ENCODE data around the gene ADAMTS13. TPM values are rescaled to one million over a fixed set of nuclear protein-coding genes. Genes with fewer than 3 reads are reported as not detected.

ADAMTS13 gene
- total and polyA plus RNA-seq, 9 of the 15 experiments (the other 6 are each of a cell fraction or from before 2014, with no cell fraction given) = 0.03 to 0.20 (median 0.04) TPM; not detected in 4

DNA sequence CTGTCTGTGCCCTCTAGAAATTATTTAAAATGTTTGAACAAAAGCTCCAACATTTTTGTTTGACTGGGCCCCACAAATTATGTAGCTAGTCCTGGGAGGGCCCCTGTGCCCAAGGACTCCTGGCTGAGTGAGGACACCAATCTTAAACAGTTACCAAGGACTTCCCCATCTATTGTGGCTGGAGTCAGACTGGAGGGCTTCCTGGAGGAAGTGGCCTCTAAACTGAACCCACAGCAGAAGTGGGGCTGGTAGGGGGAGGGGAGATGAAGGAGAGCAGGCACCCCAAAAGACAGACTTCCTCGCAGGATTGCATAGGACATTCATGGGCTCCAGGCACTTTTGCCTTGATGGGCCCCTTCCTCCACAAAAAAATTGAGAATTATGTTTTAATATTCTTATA is 8.1 kb downstream of the ADAMTS13 start:
- Histone ChIP-seq H3K79me2 (ENCODE audit: control insufficient read depth, insufficient read depth, low read length) (no peaks in the 10 kb centered on the region), H3K4me1 (replicated peaks in 1 of 2; ENCODE audit: control insufficient read depth in 2 of 2, insufficient read depth in 2 of 2, low read length in 2 of 2) (peaks cover 4 to 26% of the 10 kb centered on the region in 2 experiments; a peak in 2 of 5 replicates), H3K9me1 (ENCODE audit: control insufficient read depth, insufficient read depth, low read length) (no peaks in the 10 kb centered on the region), H3K4me2 (ENCODE audit: insufficient read depth, low read length) (no peak overlapping the region), H3K9ac (ENCODE audit: insufficient read depth in 1 of 2, low read depth in 2 of 2, low read length in 2 of 2) (no peak overlapping the region), H4K20me1 (replicated peaks; ENCODE audit: control insufficient read depth, insufficient read depth, low read length) (no peaks in the 10 kb centered on the region), H3K4me3 (no peak overlapping the region), H3K9me3 (replicated peaks; ENCODE audit: control insufficient read depth, insufficient read depth, low read depth, low read length) (no peaks in the 10 kb centered on the region), H3K27ac (ENCODE audit: extremely low read depth, low read depth, low read length) (no peak overlapping the region), H3K27me3 (ENCODE audit: control insufficient read depth in 2 of 2, insufficient read depth in 2 of 2, low read length in 2 of 2) (peaks cover 25 to 43% of the 10 kb centered on the region in 2 experiments), H3K36me3 (ENCODE audit: control insufficient read depth, insufficient read depth, low read length) (no peaks in the 10 kb centered on the region), H2AFZ (ENCODE audit: low read depth, low read length) (no peak overlapping the region)
- TF ChIP-seq ZFP36 (IDR thresholded peaks at IDR 0.05; ENCODE audit: low read depth, low read length, partially characterized antibody) (peak; percentile 98), TCF7 (IDR thresholded peaks at IDR 0.05; ENCODE audit: borderline replicate concordance) (no peak), RBM25 (IDR thresholded peaks at IDR 0.05; ENCODE audit: low read depth, low read length, severe bottlenecking) (peak; percentile 84), BCOR (IDR thresholded peaks at IDR 0.05) (peak; percentile 85), ZNF436 (CRISPR knock-in tag; IDR thresholded peaks at IDR 0.05) (peak; percentile 90), KDM1A (IDR thresholded peaks at IDR 0.05) (peak in 1 of 2 experiments; percentile 64; a peak in 1 of 4 replicates), GABPA (tag; conservative IDR thresholded peaks at IDR 0.05; ENCODE audit: low read depth) (no peak), ZBED1 (IDR thresholded peaks at IDR 0.05) (no peak)
- TF ChIP-seq, protein P1, sequence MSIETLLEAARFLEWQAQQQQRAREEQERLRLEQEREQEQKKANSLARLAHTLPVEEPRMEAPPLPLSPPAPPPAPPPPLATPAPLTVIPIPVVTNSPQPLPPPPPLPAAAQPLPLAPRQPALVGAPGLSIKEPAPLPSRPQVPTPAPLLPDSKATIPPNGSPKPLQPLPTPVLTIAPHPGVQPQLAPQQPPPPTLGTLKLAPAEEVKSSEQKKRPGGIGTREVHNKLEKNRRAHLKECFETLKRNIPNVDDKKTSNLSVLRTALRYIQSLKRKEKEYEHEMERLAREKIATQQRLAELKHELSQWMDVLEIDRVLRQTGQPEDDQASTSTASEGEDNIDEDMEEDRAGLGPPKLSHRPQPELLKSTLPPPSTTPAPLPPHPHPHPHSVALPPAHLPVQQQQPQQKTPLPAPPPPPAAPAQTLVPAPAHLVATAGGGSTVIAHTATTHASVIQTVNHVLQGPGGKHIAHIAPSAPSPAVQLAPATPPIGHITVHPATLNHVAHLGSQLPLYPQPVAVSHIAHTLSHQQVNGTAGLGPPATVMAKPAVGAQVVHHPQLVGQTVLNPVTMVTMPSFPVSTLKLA (conservative IDR thresholded peaks at IDR 0.05) = no peak
- TF ChIP-seq, protein P2, sequence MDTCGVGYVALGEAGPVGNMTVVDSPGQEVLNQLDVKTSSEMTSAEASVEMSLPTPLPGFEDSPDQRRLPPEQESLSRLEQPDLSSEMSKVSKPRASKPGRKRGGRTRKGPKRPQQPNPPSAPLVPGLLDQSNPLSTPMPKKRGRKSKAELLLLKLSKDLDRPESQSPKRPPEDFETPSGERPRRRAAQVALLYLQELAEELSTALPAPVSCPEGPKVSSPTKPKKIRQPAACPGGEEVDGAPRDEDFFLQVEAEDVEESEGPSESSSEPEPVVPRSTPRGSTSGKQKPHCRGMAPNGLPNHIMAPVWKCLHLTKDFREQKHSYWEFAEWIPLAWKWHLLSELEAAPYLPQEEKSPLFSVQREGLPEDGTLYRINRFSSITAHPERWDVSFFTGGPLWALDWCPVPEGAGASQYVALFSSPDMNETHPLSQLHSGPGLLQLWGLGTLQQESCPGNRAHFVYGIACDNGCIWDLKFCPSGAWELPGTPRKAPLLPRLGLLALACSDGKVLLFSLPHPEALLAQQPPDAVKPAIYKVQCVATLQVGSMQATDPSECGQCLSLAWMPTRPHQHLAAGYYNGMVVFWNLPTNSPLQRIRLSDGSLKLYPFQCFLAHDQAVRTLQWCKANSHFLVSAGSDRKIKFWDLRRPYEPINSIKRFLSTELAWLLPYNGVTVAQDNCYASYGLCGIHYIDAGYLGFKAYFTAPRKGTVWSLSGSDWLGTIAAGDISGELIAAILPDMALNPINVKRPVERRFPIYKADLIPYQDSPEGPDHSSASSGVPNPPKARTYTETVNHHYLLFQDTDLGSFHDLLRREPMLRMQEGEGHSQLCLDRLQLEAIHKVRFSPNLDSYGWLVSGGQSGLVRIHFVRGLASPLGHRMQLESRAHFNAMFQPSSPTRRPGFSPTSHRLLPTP (IDR thresholded peaks at IDR 0.05; ENCODE audit: borderline replicate concordance, extremely low read depth, insufficient read length) = peak; percentile 19
- DNase-seq (ENCODE audit: extremely low read depth in 1 of 4, low spot score in 3 of 4) (no peak), ATAC-seq (no peak), FAIRE-seq (no peak)
- intact Hi-C loops (cut with micrococcal nuclease) = no loop called here
- 0% methylated on average over 1 of the region's 1 CpG for WGBS (ENCODE audit: insufficient coverage, low coverage, missing lambda C conversion rate)
- ChIA-PET POLR2A (interaction anchor here (0.6 kb wide), 1 partner anchor 32 kb away, joined by 5 read pairs; no protein-coding TSS in a partner anchor), CTCF (ENCODE audit: low intra/inter-chr PET ratio) (no interaction called here)
- in situ Hi-C loops (cut with MboI) = no loop called here
- BruUV-seq (replicated peaks) = no TSS peak
